ENCODE results near the gene PAX8.

GRCh38 chr2:113236367-113237159 is 42.2 kb downstream of the PAX8 start:
- TF ChIP-seq, protein P1, sequence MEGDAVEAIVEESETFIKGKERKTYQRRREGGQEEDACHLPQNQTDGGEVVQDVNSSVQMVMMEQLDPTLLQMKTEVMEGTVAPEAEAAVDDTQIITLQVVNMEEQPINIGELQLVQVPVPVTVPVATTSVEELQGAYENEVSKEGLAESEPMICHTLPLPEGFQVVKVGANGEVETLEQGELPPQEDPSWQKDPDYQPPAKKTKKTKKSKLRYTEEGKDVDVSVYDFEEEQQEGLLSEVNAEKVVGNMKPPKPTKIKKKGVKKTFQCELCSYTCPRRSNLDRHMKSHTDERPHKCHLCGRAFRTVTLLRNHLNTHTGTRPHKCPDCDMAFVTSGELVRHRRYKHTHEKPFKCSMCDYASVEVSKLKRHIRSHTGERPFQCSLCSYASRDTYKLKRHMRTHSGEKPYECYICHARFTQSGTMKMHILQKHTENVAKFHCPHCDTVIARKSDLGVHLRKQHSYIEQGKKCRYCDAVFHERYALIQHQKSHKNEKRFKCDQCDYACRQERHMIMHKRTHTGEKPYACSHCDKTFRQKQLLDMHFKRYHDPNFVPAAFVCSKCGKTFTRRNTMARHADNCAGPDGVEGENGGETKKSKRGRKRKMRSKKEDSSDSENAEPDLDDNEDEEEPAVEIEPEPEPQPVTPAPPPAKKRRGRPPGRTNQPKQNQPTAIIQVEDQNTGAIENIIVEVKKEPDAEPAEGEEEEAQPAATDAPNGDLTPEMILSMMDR (IDR thresholded peaks at IDR 0.05; ENCODE audit: low read depth, low read length): no peak
- TF ChIP-seq EZH2phosphoT487 (IDR thresholded peaks at IDR 0.05; ENCODE audit: low read depth): no peak
